Left renal cortex interstitium (tissue), 4 donors: Measurements from ENCODE around the gene NR5A2. TPM values are rescaled to one million over a fixed set of nuclear protein-coding genes. Genes with fewer than 3 reads are reported as not detected.

Source experiments
- DNase-seq, 4 donors: peaks; one replicate each; pipeline ENCODE4 v3.0.0-alpha.2; 2013; ENCODE audit warnings: low read depth in 4 of 4, low spot score in 2 of 4, missing footprints in 1 of 4
- polyA plus RNA-seq, 4 donors: library from polyadenylated mRNA; unstranded; fragments of 120-200 nt; gene quantifications; one replicate each; pipeline ENCODE4 v1.2.1, GENCODE V29; 2013; ENCODE audit not compliant: insufficient read length in 4 of 4

The NR5A2 gene
- 1 to 10 TPM; 1.8 to 2.6 (median 2.3) TPM for polyA plus RNA-seq

DNA sequence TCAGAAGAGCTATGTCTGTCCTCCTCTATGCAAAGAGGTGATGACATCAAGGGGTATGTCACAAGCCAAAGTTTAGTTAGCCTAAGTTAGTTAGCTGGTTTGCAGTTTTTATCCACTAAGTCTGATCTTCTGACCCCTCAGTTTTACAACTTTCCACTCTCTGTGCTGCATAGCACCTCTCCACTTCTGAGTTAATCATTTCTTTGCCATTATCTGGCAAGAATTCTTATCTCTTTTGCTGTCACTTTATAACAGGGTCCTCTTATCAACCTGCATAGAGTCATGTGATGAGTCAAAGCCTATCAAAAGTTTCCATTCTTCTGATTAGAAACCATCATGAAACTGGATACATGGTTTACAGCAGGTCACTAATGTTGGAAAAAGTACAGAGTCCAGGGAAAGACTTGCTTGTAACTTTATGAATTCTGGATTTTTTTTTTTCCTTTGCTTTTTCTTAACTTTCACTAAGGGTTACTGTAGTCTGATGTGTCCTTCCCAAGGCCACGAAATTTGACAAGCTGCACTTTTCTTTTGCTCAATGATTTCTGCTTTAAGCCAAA is at the start of gene NR5A2:
NR5A2 (plus strand) TSS at position 447 of the 560 bp plus-strand sequence. CDS start 138 bp downstream, outside the sequence.
- DNase-seq: no peak

DNA sequence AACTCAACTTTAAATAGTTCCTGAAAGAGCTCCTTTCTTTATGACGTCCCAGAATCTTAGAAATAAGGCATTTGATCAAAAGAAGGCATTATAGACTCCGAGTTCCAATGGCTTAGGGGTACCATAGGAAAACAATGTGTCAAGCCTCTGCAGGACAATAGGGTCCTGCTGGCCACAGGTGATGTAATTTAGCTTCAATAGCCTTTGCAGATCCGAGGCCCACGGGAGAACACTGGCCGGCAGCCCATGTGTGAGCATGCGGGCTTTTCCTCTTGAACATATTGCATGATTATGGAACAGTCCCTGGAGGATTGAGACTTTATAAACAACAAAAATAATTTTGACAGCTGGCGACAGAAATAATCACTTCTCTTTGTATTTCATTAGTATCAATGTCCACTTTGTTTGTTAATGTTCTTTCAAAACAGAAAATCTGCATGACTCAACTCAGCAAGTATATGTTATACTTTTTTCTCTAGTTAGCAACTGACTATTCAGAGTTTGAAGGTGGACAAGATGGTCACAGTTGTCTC is 49.0 kb upstream of the NR5A2 start:
- no peak for DNase-seq

DNA sequence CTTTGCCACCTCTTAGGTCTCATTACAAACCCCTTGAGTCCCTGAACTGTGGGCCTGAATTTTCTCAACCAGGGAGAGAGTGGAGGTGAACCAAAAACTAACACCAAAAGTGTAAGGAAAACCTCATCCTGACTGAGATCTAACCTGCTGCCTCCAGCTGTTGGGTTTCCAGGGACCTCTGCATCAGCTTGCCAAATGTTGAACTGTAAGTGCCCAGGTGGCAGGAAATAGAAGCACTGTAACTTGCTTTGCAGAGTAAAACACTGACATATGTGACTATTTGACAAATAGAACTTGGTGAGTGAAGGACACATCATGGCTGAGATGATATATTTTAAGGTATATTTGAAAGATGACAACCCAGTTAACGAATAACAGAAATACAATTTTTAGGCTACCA is 48.4 kb upstream of the NR5A2 start:
- DNase-seq: no peak

- no peak for DNase-seq
Measured at GRCh38 chr1:199981584-199981983, 45.9 kb upstream of the NR5A2 start.

GRCh38 chr1:199982606-199983005 is 44.9 kb upstream of the NR5A2 start:
- no peak for DNase-seq

DNA sequence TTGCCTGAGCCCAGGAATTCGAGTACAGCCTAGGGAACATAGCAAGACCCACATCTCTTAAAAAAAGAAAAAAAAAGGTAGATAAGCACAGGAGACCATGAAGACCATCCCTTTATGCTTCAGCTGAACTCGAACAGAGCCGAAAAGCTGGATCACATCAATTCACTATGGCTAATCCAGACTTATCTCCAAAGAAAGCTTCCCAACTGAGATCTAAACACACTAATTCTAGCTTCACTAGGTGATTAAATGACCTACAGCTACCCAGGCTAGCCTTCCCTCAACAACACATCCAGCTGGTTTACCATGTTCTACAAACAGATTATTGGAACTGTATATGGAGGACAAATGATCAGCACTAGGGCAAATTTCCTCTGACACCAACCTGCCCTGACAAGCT is 44.0 kb upstream of the NR5A2 start:
- no peak for DNase-seq

DNA sequence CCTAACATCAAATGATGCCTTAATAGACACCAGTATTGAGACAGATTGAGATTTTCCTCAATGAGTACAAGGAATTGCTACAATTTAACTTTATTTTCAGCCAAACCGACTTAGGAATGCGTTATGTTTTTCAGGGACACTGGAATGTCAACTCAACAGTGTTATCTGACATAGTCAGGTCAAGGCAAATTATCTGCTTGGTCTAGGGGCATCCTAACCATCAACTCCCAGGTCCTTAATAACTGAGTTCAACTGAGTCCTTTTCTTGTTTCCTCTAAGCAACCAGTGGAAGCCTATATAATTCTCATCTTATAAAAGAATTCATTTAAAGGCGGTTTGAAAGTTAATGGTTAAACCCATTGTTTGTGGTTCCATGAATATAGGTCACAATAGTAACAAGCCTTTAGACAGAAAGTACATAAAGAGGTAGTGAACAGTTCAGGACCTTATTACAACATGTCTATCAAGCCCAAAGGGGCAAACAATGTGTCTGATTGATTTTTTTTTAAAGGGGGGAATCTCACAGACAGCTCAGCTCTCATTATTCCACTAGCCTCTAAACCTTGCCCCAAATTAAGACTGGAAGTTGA is 32.3 kb upstream of the NR5A2 start:
- DNase-seq: no peak

DNA sequence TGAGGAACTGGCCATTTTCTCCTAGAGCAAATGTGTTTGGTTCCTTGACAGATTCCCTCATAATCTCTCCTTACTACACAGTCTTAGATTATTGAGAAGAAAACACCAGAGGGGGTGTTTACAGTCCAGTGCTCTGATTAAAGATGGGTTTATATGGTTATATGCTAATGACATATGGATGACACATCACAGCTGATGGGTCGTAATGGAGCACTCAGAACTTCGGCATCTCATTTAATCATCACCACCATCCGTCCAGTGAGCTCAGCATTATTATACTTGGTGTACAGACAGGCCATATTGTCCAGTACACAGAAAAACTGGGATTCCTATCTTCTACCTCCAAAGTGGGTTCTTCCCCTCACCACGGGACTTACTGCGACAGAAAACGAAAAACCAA is 22.3 kb upstream of the NR5A2 start:
- DNase-seq: no peak

GRCh38 chr1:200006711-200007110 is 20.8 kb upstream of the NR5A2 start:
- DNase-seq: no peak

DNA sequence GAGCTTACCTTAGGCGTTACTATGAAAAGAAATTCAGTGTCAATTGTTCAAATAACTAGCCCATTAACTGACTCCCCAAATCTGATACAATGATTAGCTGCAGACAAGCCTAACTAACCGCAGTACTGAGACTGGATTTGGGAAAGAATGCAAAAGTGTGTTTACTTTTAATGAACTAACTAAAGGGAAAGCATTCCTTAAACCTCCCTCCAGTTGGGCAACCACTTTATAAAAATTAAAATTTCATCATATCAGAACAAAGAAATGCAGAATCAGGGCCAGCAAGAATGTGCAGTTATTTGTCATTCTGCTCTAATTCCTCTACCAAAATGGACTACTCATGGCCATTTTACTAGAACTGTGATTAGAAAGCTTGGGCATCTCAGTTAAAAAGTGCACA is 11.7 kb upstream of the NR5A2 start:
- no peak for DNase-seq

GRCh38 chr1:200021577-200022238 is 5.8 kb upstream of the NR5A2 start:
- no peak for DNase-seq

- no peak for DNase-seq
Measured at GRCh38 chr1:200022239-200022804, 5.2 kb upstream of the NR5A2 start.

GRCh38 chr1:200028586-200029034 is 1.1 kb downstream of the NR5A2 start:
- DNase-seq: no peak

DNA sequence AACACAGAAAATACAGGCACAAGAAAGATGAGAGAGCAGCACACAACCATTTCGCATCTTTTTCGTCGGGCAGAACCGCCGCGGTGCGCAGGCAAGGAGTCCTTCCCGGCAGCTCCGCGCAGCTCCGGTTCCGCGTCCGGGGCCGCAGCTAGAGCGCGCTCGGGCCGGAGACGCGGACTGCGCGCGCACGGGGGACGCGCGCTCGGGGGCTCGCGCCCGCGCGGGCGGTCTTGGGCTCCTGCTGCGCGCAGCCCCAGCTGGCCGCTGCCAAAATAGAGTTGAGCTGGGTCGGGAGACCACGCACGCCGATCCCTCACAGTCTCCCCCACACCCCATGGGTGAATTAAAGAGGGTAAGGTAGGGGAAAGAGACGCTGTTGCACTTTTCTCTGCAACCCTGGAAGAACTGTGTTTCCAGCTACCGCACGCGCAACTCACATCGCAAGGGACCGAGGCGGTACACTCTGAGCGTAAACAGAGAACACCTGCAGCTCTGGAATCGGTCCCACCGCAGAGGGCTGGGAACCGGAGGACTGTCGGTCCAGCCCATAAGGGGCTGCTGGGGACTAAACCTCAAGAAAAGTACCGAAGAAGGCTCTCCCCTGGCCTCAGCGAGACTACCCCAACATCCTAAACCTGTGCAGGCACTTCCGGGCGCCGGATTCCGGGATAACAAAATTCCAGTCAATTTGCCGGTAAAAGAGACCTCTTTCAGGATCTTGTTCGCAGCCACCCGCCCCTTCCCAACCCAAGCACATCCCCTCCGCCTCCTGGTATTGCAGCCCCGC is 1.7 kb downstream of the NR5A2 start:
- DNase-seq: no peak

DNA sequence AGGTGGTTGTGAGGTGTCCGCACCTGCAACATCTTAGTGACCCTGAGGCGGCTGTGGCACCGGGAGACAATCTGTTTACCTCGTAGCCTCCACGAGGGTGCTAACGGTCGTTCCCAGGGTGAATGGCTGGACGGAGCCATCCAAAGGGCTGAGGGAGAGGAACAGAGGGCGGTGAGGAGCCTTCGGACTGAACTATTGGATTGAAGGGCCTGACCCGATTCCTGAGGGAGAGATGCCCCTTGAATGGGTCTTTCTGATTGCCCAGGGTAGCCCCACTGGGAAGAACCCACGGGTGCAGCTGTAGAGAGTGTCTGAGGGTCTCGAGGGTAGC is 2.3 kb downstream of the NR5A2 start:
- DNase-seq: no peak

GRCh38 chr1:200030791-200031190 is 3.3 kb downstream of the NR5A2 start:
- no peak for DNase-seq

- no peak for DNase-seq
Measured at GRCh38 chr1:200033511-200034261, 6.2 kb downstream of the NR5A2 start.

DNA sequence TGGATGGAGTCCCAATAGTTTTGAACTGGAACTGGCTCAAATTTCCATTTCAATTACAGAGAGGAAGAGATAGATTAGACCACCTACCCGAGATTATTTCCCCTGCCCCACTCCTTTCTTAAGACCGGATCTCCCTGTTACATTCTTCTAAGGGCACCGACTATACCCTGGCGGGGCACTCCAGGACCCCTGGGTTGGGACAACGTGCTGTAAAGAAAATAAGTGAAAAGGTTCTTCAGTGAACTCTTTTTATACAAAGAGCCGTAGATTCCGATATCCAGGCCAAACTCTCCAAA is 6.7 kb downstream of the NR5A2 start:
- no peak for DNase-seq

- DNase-seq: no peak
Measured at GRCh38 chr1:200034761-200035396, 7.4 kb downstream of the NR5A2 start.

GRCh38 chr1:200035397-200035955 is 8.0 kb downstream of the NR5A2 start:
- no peak for DNase-seq
